ENCODE results near the gene ZDHHC14. TPM values are rescaled to one million over a fixed set of nuclear protein-coding genes. Genes with fewer than 3 reads are reported as not detected.
"Not testable (repeated sequence)": the region's sequence is repeated elsewhere in the genome, so short reads cannot be mapped to it uniquely, and the experiment has no call there.

Gene ZDHHC14
- total RNA-seq, 1 donor: 4.3 TPM

DNA sequence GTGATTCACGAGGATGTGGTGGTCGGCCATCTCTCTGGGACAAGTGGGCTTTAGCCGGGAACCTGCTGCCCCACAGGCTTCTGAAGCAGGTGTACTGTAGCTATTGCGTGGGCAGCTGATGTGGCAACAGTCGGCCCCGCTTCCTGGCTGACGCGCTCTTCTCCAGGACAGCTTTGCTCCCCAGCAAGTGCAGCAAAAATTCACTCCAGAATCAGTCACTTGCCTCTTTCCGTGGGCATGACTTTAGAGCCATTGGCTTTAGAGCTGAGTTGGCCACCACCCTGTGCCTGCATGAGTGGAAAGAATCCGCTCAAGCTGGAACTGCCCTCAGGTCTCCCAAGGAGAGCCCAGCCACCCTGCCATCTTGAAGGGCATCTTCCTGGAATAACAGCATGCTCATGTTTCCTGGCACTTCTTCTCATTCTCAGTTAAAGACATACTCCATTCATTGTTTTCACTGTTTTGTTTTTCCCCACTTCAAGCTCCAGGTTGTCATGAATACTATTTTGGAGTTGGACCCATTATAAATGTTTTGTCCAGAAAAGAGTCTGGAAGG is 178.3 kb downstream of the ZDHHC14 start:
- TF ChIP-seq, protein P1, sequence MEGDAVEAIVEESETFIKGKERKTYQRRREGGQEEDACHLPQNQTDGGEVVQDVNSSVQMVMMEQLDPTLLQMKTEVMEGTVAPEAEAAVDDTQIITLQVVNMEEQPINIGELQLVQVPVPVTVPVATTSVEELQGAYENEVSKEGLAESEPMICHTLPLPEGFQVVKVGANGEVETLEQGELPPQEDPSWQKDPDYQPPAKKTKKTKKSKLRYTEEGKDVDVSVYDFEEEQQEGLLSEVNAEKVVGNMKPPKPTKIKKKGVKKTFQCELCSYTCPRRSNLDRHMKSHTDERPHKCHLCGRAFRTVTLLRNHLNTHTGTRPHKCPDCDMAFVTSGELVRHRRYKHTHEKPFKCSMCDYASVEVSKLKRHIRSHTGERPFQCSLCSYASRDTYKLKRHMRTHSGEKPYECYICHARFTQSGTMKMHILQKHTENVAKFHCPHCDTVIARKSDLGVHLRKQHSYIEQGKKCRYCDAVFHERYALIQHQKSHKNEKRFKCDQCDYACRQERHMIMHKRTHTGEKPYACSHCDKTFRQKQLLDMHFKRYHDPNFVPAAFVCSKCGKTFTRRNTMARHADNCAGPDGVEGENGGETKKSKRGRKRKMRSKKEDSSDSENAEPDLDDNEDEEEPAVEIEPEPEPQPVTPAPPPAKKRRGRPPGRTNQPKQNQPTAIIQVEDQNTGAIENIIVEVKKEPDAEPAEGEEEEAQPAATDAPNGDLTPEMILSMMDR (IDR thresholded peaks at IDR 0.05; ENCODE audit: insufficient read depth, low read depth, low read length): no peak
- H3K4me3 ChIP-seq (ENCODE audit: low read depth, low read length): no peak overlapping the region
- DNase-seq (ENCODE audit: low read depth): no peak

DNA sequence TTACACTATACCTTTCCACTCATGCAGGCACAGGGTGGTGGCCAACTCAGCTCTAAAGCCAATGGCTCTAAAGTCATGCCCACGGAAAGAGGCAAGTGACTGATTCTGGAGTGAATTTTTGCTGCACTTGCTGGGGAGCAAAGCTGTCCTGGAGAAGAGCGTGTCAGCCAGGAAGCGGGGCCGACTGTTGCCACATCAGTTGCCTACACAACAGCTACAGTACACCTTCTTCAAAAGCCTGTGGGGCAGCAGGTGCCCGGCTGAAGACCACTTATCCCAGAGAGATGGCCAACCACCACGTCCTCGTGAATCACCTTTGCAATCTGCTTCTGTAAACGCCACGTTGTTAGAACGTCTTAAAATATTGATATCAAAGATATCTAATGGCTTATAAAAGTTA is 179.1 kb downstream of the ZDHHC14 start:
- H3K4me3 ChIP-seq (ENCODE audit: low read depth, low read length); DNase-seq (ENCODE audit: low read depth): not testable (repeated sequence)

DNA sequence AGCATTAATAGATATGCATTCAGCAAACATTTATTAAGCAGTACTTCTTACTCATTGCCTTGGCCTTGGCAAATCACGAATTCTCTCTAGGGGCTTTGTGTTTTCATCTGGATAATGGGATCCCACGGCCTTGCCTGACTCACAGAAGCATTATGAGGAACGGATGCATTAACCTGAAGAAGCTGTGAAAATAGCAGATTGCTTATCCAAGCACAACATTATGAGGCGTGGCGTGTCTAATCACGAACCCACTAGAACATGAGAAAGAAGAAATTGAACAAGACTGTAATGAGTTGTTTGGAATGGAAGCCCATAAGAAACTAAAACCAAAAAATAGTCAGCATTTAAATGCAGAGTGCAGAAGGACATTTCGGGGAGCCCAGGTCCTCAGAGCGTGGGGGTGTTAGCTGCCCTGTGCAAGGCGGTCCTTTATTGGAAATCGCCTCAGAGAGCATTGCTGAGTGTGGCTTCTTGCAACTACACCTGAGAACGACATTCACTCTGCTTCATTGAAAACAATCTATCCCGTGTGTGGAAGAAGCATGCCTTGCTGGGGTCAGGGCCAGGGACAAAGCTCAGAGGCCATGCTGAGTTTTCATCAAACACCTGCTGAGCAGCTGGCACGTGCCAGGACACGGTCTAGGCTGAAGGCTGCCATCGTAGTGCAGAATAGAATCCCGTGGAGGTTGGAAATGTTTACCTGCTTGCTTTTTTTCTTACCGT is 179.9 kb downstream of the ZDHHC14 start:
- TF ChIP-seq, protein P1 (IDR thresholded peaks at IDR 0.05; ENCODE audit: insufficient read depth, low read depth, low read length): no peak
- no peak overlapping the region for H3K4me3 ChIP-seq (ENCODE audit: low read depth, low read length)
- no peak for DNase-seq (ENCODE audit: low read depth)

DNA sequence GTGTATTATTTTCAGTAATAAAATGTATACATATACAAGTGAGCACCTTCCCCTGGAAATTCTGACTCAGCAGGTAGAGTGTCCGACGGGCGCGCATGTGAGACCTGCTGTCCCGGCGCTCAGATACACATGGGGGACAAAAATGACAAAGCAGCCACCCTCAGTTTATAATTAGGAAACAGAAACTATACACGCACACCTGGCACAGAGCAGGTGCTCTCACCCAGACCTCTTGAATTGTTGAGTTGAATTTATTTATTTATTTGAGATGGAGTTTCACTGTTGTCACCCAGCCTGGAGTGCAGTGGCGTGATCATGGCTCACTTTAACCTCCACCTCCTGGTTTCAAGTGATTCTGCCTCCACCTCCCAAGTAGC is 180.4 kb downstream of the ZDHHC14 start:
- no peak overlapping the region for H3K4me3 ChIP-seq (ENCODE audit: low read depth, low read length)
- TF ChIP-seq, protein P1 (IDR thresholded peaks at IDR 0.05; ENCODE audit: insufficient read depth, low read depth, low read length): no peak

DNA sequence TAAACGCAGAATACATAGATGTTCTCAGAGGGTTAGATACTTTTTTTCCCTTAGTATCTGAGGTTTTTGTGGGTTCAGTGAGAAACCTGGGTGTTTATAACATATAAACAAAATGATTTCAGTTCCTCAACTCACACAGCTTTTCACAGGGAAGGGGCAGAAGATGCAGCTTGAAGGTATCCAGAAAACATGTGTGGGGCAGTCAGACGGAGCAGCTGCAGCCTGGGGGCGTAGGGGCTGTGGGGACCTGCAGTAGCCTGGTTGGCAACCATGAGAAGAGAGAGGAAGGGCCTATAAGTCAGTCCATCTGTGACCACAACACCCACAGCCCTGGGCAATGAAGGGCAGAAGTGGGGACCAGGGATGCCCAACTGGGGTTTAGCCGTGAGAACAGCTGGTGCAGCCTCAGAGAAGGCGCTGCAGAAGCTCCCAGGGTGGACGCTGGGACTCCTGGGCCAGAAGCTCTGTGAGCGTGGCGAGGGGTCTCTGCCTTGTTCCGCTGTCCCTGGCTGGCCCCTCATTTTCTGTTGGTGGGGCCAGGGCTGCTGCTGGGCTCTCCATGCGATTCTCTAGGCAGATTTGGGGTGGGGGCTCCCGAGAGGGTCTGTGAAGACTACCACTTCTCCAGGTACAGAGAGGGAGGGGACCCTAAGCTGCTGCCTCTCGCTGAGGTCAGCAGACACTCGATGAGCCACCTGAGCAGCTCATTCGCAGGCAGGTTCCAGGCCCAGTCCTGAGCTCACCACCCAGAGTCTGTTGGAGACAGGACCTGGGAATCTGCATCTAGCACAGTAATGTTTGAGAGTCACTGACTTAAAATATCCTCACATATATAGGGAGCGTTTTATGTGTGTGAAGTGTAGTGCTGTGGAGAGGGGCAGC is 181.2 kb downstream of the ZDHHC14 start:
- H3K4me3 ChIP-seq (ENCODE audit: low read depth, low read length): no peak overlapping the region

More for the DNA sequence above, 180.4 kb downstream of the ZDHHC14 start:
- DNase-seq (ENCODE audit: low read depth): no peak

DNA sequence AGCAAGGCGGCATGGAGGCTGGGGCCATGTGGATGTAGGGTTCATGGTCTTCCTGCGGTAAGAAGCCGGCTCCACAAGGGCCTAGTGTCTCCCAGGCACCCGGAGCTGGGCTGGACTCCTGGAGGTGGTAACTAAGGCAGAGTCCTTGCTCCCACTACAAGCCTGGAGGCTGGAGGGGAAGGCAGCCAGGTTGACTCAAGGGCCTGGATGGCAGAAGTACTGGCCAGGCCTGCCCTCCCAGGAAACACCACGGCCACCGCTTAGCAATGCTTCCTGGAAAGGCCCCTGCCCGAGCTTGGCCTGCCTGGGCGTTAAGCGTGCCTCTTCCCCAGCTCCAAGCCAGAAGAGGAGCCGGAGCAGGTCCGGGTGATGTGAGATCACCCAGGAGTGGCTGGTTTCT is 182.0 kb downstream of the ZDHHC14 start:
- H3K4me3 ChIP-seq (ENCODE audit: low read depth, low read length): no peak overlapping the region
- TF ChIP-seq, protein P1 (IDR thresholded peaks at IDR 0.05; ENCODE audit: insufficient read depth, low read depth, low read length): no peak
- no peak for DNase-seq (ENCODE audit: low read depth)

More for the DNA sequence above, 181.2 kb downstream of the ZDHHC14 start:
- TF ChIP-seq, protein P1 (IDR thresholded peaks at IDR 0.05; ENCODE audit: insufficient read depth, low read depth, low read length): no peak
- DNase-seq (ENCODE audit: low read depth): no peak
